Adrenal gland (tissue), 5 donors: ENCODE data around the gene ZMYND8.

Experiments used
- CTCF ChIP-seq, 6 experiments: fragments of 450-650 bp in 4 of 6; fragments of 200-600 bp in 2 of 6; sonication (generic) in 1 of 6; IDR thresholded peaks; 1 replicate in 5 of 6; 2 replicates in 1 of 6; pipeline versions ENCODE4 v1.5.1 to v1.8.0; 2016 to 2021; ENCODE audit warnings: antibody characterized with exemption in 6 of 6, mild to moderate bottlenecking in 2 of 6, moderate library complexity in 1 of 6
- POLR2A ChIP-seq, 2 donors: fragments of 450-650 bp; IDR thresholded peaks; one replicate each; pipeline ENCODE4 v1.6.1; 2017; ENCODE audit warnings: antibody characterized with exemption in 2 of 2, mild to moderate bottlenecking in 2 of 2, moderate library complexity in 1 of 2
- donor health status: DM: no; HTN: no; CAD: no.

DNA sequence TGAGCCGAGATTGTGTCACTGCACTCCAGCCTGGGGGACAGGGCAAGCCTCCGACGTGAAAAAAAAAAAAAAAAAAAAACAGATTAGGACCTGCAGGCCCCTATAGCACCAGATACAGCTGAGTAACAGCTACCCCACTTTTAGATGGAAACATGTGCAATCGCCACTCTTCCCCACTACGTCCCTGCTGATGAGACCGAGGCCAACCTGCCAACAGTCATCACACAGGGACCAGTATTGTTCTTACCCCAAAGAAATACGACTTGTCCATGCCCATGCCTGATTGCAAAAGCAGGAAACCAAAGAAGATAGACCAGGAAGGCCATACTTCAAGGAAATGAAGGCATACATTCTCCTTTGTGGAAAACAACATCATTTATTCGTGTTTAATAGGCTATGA lies 45.8 kb downstream of the ZMYND8 start:
- TF ChIP-seq POLR2A (IDR thresholded peaks at IDR 0.05) (no peak), CTCF (IDR thresholded peaks at IDR 0.05) (no peak)
